Pancreas (tissue), 10 donors: ENCODE results near the gene P2RX5. TPM values are rescaled to one million over a fixed set of nuclear protein-coding genes. Genes with fewer than 3 reads are reported as not detected.

Experiments used
- ATAC-seq, 4 donors: fragments of 200-7000 bp; cut with Tn5 transposase; one replicate each; pipeline versions ENCODE4 v1.8.0 to v1.9.1; 2020; ENCODE audit warnings: mild to moderate bottlenecking in 4 of 4, moderate library complexity in 4 of 4
- DNase-seq, 6 donors: peaks; one replicate each; pipeline ENCODE4 v3.0.0-alpha.2; 2020
- FAIRE-seq: peaks from 2 replicates; lab custom pipeline; 2012; peaks lifted over from hg19 to GRCh38; lab: Jason Lieb, UNC
- H3K27ac ChIP-seq, 4 donors: fragments of 200-600 bp; sonication (generic); 1 replicate in 3 of 4; 2 replicates in 1 of 4; pipeline versions ENCODE4 v1.5.0 to v1.8.0; 2020
- H3K27me3 ChIP-seq, 4 donors: fragments of 200-600 bp; one replicate each; pipeline ENCODE4 v1.8.0; 2021
- H3K36me3 ChIP-seq, 3 donors: fragments of 200-600 bp; sonication (generic) in 1 of 3; one replicate each; pipeline versions ENCODE4 v1.5.0 to v1.8.0; 2020 to 2021
- H3K4me1 ChIP-seq, 3 donors: fragments of 200-600 bp; one replicate each; pipeline ENCODE4 v1.8.0; 2021
- H3K4me3 ChIP-seq, 4 donors: fragments of 200-600 bp; sonication (generic) in 2 of 4; one replicate each; pipeline versions ENCODE4 v1.5.0 to v1.8.0; 2020 to 2021
- H3K9me3 ChIP-seq, 4 donors: fragments of 200-600 bp; one replicate each; pipeline ENCODE4 v1.8.0; 2021
- WGBS, 2 donors: extraction: QIAGEN DNeasy Blood & Tissue Kit; methylation state at CpG; one replicate each; pipeline ENCODE4 v1.1.7; 2013; 5-methylcytosine and 5-hydroxymethylcytosine counted together
- intact Hi-C, 3 donors: fragments of 100-400 bp; cut with DNase I; formaldehyde crosslinking; loops; one replicate each; pipeline versions ENCODE4 v1.11.1 to v1.14.2; 2022
- polyA plus RNA-seq, 2 donors: library from polyadenylated mRNA; stranded (reverse); fragments of 200-250 nt; gene quantifications; one replicate each; pipeline ENCODE4 v1.2.3, GENCODE V29; 2013
- total RNA-seq, 6 donors: library from RNA; stranded (reverse); fragmentation: NEBNext Ultra II Directional in 4 of 6; extraction: Animal tissue kit (Norgen Biotek cat#: 25700) in 4 of 6; gene quantifications; one replicate each; pipeline versions ENCODE4 v1.2.1 to v1.2.4, GENCODE V29; 2021 to 2023
- TF ChIP-seq, protein P1 (sequence below), 4 donors: fragments of 200-600 bp; sonication (generic) in 3 of 4; IDR thresholded peaks; one replicate each; pipeline versions ENCODE4 v1.5.0 to v1.8.0; 2021; ENCODE audit warnings: antibody characterized with exemption in 4 of 4
- donor health status: healthy with polysubstance abuse.
- donor health status: DM: no; HTN: no; CAD: no; lungs with moderate emphysema.
- donor health status: DM: no; HTN: no; CAD: no.
- donor health status: control.
- donor health status: control.
- donor health status: Bipolar disorder and iron deficiency.
- donor health status: DM: yes; HTN: yes; CAD: no.
- donor health status: DM: no; HTN: no; CAD: no.
- donor health status: DM: no; HTN: no; CAD: no.
- donor health status: DM: yes; HTN: yes; CAD: no.

Gene P2RX5
- total and polyA plus RNA-seq, 8 donors: 0.13 to 1.4 (median 0.55) TPM

DNA sequence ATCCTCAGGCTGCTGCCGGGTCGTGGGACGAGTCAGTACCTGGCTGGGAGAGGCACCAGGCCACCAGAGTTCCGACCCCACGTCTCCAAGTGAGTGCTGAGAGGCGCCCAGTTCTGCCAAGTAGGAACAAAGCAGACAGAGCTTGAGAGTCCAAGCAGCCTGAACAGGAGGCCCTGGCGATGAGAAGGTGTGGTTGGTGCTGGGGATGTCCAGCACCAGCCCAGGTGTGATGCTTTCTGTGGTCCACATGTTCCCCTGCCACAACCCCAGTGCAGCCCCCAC, 38.4 kb downstream of the P2RX5 start:
- Histone ChIP-seq H3K27ac (no peak overlapping the region), H3K9me3 (no peaks in the 10 kb centered on the region), H3K4me1 (peaks cover 0 to 3% (median 0%) of the 10 kb centered on the region in 3 donors), H3K4me3 (no peak overlapping the region), H3K36me3 (no peaks in the 10 kb centered on the region), H3K27me3 (no peaks in the 10 kb centered on the region)
- FAIRE-seq: no peak
- 89 to 93% methylated on average over 7 of the region's 7 CpGs for WGBS, 2 donors
- no peak for DNase-seq
- TF ChIP-seq, protein P1, sequence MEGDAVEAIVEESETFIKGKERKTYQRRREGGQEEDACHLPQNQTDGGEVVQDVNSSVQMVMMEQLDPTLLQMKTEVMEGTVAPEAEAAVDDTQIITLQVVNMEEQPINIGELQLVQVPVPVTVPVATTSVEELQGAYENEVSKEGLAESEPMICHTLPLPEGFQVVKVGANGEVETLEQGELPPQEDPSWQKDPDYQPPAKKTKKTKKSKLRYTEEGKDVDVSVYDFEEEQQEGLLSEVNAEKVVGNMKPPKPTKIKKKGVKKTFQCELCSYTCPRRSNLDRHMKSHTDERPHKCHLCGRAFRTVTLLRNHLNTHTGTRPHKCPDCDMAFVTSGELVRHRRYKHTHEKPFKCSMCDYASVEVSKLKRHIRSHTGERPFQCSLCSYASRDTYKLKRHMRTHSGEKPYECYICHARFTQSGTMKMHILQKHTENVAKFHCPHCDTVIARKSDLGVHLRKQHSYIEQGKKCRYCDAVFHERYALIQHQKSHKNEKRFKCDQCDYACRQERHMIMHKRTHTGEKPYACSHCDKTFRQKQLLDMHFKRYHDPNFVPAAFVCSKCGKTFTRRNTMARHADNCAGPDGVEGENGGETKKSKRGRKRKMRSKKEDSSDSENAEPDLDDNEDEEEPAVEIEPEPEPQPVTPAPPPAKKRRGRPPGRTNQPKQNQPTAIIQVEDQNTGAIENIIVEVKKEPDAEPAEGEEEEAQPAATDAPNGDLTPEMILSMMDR (IDR thresholded peaks at IDR 0.05): no peak
- no peak for ATAC-seq
- intact Hi-C loops: no loop called here

DNA sequence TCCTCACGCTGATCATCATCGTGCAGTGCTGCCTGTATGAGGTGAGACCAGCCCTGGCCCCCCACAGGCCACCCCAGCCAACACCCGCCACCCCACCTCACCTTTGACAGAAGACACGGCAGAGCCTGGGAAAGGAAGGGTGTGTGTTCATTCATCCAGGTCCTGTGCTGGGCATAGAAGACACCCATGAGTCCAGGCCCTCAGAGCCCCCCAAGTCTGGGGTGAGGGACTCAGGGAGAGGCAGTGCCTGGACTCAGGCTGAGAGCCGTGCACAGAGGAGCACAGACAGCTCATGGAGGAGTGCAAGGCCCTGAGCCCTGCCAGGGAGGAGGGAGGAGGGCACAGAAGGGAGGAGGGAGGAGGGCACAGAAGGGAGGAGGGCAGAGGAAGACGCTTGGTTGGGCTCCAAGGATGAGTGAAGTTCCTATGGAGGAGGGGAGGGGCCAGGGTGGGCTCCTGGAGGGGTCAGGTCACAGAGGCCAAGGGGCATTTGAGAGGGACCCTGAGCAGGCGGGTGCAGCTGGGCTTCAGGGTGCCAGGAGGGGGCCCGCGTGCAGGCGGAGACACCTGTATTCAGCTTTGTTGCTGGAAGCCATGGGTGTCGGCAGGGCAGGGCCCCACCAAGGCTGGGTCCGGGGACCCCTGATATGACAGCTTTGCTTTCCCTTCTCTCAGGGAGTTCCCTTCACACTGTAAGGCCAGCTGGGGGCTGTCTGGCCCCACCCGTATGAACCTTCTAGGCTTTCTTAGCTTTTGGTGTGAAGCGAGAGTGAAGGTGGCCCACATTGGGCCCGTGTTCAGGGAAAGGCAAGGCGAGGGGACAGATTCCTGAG, 39.0 kb downstream of the P2RX5 start:
- FAIRE-seq: no peak
- Histone ChIP-seq H3K36me3 (no peaks in the 10 kb centered on the region), H3K27me3 (no peaks in the 10 kb centered on the region), H3K4me1 (peaks cover 0 to 3% (median 0%) of the 10 kb centered on the region in 3 donors), H3K9me3 (no peaks in the 10 kb centered on the region), H3K4me3 (no peak overlapping the region), H3K27ac (no peak overlapping the region)
- ATAC-seq: no peak
- intact Hi-C loops: no loop called here
- no peak for DNase-seq
- TF ChIP-seq, protein P1 (IDR thresholded peaks at IDR 0.05): no peak
- WGBS, 2 donors: 89 to 92% methylated on average over 15 to 16 of the region's 16 CpGs

DNA sequence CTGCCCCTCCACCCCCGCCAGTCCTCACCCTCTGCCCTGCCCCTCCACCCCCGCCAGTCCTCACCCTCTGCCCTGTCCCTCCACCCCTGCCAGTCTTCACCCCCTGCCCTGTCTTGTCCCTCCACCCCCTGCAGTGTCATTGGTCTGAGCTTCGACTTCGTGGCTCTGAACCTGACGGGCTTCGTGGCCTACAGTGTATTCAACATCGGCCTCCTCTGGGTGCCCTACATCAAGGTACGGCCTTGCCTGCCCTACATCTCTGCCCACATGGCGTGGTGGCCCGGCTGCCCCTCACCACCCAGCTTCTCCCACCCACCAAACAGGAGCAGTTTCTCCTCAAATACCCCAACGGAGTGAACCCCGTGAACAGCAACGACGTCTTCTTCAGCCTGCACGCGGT, 39.6 kb downstream of the P2RX5 start:
- WGBS, 2 donors: 89 to 92% methylated on average over 15 of the region's 16 CpGs
- FAIRE-seq (no peak), ATAC-seq (no peak), DNase-seq (no peak)
- Histone ChIP-seq H3K36me3 (no peaks in the 10 kb centered on the region), H3K4me3 (no peak overlapping the region), H3K9me3 (no peaks in the 10 kb centered on the region), H3K27me3 (no peaks in the 10 kb centered on the region), H3K4me1 (peaks cover 0 to 3% (median 0%) of the 10 kb centered on the region in 3 donors), H3K27ac (no peak overlapping the region)
- intact Hi-C loops: no loop called here
- TF ChIP-seq, protein P1 (IDR thresholded peaks at IDR 0.05): no peak

DNA sequence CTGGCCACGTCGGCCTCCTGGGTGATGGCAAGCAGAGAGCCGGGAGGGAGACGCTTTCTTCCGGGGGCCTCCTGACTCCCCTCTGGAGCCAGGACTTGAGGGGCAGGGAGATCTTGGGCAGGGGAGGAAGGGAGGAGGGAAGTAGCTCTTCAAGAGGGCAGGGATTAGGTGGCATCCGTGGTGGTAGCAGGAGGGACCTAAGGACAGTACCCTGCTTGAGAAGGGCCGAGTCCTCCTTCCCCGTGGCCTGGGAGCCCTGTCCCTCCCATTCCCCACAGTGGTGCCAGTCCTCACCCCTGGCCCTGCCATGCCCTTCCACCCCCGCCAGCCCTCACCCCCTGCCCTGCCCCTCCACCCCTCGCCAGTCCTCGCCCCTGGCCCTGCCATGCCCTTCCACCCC, 40.2 kb downstream of the P2RX5 start:
- no peaks in the 10 kb centered on the region for H3K27me3 ChIP-seq
- no peak for DNase-seq
- H3K4me3 ChIP-seq: no peak overlapping the region
- TF ChIP-seq, protein P1 (IDR thresholded peaks at IDR 0.05): no peak
- no peak for FAIRE-seq
- H3K9me3 ChIP-seq: no peaks in the 10 kb centered on the region
- no peak overlapping the region for H3K27ac ChIP-seq
- ATAC-seq: no peak
- WGBS, 2 donors: 90% methylated on average over 8 to 11 of the region's 11 CpGs
- peaks cover 0 to 3% (median 0%) of the 10 kb centered on the region in 3 donors for H3K4me1 ChIP-seq
- no peaks in the 10 kb centered on the region for H3K36me3 ChIP-seq
- intact Hi-C loops: no loop called here
